HG03060 (cell line): ENCODE measurements around the gene FTO.

ENCODE experiments used
- ATAC-seq: cut with Tn5 transposase; IDR thresholded peaks from one replicate; pipeline ENCODE4 v1.9.1; 2021; ENCODE audit warnings: low read depth, moderate number of reproducible peaks; ENCODE audit not compliant: unreplicated experiment

The FTO gene

DNA sequence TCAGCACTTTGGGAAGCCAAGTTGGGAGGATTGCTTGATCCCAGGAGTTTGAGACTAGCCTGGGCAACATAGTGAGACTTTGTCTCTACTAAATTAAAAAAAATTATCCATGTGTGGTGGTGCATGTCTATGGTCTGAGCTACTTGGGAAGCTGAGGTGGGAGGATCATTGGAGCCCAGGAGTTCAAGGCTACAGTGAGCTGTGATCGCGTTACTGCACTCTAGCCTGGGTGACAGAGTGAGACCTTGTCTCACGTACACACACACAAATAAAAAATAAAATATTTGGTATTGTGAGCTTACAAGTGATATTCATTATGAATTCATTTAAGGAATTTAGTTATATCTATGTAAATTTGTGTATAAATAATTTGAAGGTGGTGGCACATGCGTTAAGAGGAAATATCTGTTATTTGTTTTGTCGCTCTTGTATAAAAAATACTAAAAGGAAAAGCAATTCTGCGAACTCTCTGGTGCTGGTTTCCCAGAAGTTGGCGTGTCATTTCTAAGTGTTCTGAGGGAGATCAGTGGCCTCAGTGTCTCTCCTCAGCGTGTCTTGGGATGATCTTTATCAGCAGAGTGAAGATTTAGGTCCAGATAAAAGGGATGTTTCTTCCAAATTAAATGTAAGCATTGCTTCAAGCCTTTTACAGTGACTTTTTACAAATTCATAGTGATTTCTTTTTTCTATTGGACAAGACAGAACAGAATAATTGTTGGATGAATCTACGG is 187.6 kb downstream of the FTO start:
- ATAC-seq, result no peak

DNA sequence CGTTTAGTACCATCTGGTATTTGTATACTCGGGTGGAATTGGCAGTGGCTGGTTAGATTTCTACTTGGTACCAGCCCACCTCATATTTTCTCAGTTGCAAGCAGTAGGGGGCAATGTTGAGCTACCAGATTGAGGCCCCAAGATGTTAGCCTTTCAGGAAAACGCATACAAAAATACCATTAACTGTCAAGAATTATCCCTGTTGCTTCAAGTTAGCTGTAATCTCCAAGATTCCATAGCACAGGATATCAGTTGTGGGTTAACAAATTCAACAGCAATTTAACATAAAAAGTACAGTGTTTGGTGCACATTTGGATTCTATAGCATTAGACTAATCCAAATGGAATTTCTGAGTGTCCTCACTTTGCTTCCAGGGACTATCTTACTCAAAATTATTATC is 188.2 kb downstream of the FTO start:
- ATAC-seq, result no peak

DNA sequence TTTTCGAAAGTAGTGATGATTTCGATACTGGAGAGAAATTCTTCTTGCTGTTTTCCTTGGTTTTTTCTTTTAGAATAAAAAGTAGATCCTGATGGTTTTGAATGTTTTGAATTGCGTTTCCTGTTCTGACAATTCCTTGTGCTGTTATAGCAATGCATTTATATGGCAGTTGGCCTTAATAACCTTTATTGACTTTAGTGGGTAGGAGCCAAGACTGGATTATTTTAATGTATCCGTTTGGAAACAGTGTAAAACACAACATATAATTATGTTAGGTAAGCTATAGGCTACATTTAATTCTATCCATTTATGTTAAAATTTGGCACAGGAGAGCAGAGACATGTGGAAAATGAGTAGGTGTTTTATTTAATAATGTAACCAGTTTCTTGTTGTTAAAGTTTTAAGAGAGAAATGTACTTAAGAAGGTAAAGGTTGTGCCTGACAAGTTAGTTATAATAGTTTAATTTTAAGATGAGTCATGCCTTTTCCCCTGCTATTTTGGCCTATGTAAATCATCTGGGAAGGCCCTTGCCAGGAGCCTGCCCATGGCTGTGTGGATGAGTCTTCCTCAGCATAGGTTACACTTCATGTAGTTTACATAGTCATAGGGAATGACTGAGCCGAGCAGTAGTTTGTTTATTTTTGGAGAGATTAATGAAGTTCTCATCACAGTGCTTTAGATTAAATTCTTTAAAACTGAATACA is 189.9 kb downstream of the FTO start:
- ATAC-seq, result no peak

DNA sequence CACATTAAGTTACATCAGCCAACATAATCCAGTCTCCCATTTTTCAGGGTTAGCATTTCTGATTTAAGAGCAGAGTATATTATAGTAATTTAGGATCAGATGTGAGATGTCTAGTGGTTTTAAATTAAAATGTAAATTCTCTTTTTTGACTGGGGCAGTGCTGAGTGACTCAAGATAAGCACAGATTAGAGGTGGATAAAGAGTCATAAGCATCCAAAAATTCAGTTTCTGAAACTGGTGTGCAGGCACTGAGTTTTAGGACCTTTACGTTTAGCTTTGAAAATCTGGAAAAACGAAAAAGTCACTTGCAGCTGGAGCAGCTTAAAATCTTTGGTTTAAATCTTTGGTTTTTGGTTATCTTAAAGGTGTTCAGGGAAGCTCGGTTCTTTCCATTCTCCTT is 190.7 kb downstream of the FTO start:
- ATAC-seq, result no peak

DNA sequence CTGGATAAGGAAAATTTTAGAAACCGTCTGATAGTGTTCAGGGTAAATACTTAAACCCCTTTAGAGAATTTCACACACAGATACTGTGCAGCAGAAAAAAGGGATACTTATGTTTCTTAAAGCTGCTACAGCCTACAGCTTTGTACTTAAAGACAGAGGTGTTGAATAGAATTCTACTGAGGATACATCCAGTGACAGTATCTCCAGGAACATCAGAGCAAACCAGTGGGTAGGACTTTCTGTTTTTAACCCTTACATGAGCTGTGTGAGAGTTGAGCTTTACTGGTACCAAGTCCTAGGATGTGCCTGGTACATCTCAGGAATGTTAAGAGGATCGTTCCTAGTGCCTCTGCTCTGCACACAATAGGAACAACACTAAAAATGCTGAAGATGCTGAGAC is 191.5 kb downstream of the FTO start:
- ATAC-seq, result no peak

DNA sequence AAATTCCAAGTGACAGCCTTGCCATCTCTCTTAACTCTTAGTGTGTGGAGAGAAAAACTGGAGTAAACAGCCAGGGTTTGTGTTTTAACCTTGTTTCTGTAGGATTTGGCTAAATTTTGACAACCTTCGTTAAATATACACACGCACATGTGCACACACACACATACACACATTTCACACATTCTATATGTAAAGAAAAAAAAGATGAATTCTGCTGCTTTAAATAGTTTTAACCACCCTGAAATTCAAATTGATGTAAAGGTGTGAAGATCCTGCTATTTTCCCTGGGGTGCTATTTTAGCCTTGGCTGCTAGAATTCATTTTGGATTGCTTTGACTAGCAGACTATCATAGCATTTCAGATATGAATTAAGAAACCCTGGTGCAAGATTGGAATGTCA is 191.9 kb downstream of the FTO start:
- no peak for ATAC-seq

DNA sequence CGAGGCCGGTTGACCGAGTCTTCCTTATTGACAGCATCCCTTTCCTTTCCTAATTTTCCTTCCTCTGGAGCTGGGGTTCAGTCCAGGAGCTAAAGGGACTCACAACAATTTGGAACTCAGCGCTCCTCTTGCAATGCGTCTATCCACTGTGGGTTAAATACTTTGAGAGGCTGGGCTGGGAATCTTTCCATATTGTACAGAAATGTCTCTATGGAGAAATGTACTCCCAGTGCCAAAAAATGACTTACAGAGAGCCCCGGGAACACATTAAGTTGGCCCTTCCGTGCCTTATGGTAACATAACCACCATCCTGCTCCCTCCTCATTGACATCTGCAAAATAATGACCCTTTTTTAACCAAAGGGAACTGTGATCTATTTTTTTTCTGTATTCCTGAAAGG is 192.8 kb downstream of the FTO start:
- no peak for ATAC-seq

DNA sequence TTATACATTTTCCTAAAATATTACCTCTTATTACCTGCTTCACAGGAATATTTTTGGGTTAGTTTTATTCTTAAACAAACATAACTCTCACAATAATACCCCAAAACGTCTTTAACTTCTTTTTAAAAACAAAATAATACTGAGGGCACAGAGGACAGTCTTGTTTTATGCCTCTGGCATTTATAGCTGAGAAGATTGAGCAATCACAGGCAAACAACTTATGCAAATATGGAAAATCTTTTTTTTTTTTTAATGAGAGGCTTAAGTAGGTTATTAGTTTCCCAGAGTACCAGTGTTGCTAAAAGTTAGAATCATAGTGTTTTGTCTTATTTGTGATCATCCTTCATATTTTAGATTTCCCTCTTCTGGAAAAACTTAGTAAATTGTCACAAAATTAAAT is 195.0 kb downstream of the FTO start:
- no peak for ATAC-seq

DNA sequence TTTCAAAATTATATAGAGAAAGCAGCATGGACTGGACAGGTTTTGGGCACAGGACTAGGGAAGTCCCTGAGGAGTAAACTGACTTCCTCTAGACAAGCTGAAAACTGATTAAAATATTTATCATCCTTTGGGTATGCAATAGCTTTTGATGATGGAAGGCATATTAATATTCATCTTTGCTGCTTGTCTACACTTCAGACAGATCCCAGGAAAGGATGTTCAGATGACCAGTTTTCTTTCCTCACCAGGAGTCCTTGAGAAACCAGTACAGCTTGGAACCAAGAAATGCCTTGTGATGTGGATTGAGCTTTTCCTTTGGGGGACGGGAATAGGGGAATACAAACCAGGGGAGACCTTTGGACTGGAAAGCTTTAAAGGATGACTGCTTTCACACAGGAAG is 195.5 kb downstream of the FTO start:
- ATAC-seq, result no peak

DNA sequence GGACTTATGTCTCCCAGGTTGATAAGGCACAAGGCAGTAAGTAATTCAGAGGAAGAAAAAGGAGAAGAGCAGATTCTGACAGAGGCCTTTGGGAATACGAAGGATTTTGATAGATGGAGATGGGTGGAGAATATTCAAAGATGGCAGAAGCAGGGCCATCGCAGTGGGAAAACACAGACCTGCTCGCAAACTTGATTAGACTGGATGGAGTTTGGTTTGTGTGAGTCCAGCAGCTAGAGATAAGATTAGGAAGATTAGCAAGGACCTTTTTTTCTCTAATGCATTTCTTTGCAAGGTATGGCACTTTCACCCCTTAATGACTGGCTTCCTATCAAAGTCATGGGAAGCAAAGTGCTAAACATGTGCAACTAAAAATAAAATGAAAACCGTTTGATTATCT is 196.7 kb downstream of the FTO start:
- ATAC-seq, result no peak

DNA sequence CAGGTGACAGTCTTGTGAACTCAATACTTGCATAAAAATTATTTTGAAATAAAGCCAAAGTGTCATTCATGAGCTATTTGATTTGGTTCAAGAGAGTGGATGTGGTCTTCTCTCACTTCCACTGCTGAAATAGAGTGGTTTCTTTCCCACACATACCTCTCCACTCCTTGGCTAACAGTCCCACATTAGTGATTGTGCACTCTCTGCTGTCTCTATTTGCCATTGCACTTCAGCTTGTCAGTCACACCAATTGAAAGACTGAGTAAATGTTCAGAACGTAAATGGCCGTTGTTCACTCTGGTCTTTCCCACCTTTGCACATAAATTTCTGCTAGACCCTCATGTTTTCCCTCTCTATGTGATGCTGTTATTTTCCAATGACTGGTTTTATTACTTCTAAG is 197.5 kb downstream of the FTO start:
- ATAC-seq, result no peak

DNA sequence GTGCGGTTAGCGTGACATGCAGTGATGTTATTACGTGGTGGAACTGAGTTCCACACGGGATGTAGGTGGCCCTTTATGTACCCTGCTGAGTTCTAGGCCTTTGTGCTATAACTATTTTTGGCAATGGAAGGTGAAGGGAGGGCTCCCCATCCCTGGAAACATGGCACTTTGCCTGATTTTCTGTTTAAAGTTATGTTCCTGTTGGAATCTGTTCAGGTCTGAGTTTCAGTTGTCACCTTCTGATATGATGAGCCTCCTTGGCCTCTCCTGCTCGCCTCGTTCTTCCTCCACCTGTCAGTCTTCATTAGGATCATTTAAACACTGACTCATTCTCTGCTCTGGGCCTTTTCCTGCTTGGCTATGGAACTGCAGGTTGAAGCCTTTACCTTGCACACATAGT is 200.6 kb downstream of the FTO start:
- no peak for ATAC-seq

DNA sequence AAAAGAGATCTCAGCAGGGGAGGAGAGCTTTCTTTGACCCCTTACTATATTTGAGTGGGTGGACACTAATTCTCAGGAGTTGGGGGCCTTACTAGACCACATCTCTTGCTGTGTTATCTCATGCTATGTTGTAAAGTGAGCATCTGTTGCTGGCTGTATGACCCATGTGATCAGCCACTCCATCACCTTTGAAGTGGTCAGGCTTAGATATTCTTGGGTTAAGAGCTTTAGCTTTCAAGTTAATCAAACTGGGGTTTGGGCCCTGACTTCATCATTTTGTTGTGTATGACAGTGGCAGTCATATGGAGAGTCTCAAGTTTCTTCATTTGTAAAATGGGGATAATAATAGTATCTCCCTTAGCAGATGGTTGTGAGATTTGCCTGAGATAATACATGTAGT is 201.1 kb downstream of the FTO start:
- no peak for ATAC-seq

DNA sequence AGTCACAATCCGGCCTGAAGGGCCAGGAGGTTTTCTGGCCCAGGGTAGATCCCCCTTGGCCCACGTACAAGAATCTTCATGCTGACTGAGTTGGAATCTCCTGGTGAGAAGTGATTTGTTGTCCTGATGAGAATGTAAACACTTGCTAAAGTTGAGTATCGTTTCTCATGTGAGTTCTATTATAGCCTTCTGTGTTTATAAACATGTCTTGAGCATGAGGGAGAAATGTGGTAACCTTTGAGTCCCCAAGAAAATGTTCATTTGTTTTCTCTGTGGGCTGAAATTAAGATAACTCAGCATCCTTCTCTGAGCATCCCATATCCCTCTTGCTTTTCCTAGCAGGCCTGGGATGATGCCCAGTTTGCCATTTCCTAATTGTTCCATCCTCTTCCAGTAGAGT is 204.8 kb downstream of the FTO start:
- ATAC-seq, result no peak

DNA sequence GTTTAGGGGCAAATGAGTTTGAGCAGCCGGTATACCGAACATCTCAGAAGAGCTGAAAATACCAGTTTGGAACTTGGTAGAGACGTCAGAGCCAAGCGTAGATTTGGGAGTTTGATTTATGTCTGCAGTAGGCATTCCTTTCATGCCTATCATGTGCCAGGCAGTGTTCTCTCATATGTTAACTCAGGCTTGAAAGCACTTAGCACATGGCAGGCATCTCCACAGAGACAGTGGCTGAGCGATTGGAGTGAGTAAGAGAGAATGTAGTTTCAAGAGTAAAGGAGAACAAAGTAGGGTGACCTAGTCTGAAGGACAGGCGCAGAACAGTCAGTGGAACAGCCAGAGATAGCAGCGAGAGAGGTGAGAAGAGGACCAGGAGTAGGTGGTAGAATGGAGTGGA is 207.0 kb downstream of the FTO start:
- no peak for ATAC-seq

DNA sequence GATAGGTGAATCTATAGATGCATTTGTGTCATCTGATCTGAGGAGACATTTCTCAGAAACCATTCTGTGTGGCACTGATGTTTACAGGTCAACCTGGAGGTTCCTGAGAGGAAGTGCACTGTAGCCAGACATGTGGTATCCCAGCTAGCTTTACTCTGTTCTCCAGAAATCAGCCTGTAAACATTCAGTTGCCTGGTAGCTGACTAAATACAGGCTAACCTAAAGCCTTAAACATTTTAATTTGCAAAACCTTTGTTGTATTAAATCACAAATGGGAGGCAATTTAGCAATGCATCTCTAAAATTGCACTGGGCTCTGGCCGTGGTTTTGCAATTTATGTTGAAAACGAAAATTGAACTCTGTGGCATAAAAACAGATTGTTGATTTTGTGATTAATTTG is 207.6 kb downstream of the FTO start:
- ATAC-seq, result no peak

DNA sequence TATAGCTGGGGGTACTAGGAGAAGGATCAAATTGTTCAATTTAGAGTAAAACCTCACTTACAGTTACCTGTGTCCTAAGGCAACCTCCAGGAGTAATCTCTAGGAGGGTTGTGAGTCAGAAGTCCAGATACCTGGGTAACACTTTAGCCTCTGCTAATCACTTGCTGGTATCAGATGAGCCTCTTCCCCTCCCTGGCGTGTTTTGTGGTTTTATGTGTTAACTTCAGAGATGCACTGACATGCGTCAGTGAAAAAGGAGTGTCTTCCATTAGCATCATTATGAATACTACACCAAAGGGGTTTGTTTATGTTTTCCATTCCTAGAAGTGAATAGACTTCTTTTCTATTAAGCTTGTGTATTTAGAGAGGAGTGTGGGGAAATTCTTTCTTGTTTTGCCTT is 208.2 kb downstream of the FTO start:
- ATAC-seq, result no peak

DNA sequence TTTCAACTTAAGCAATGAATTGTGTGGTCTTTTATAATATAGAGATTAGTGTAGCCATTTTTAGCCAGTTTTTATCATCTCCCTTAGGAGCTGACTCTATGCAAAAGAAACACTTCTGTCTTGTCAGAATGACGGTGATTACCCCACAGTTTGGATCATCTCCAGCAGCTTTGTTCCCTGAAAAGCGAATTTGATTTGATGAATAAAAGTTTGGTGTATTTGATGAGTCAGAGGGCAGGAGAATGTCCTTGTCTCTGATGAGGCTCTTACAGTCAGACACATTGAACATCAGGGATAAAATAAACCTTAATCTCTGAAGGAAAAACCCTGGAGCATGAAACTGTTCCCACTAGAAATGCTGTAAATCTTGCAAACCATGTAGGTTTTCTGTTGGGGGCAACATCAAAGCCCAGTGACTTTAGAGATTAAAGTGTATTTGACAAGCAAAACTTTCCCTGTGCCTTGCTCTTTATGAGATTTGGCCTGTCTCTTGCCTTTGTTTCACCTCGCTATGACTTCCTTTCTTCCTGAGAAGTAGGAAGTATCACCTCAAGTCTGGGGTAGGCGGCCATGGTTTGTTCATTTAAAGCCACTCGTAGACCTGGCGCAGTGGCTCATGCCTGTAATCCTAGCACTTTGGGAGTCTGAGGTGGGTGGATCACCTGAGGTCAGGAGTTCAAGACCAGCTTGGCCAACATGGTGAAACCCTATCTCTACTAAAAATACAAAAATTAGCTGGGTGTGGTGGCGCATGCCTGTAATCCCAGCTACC is 209.3 kb downstream of the FTO start:
- no peak for ATAC-seq

DNA sequence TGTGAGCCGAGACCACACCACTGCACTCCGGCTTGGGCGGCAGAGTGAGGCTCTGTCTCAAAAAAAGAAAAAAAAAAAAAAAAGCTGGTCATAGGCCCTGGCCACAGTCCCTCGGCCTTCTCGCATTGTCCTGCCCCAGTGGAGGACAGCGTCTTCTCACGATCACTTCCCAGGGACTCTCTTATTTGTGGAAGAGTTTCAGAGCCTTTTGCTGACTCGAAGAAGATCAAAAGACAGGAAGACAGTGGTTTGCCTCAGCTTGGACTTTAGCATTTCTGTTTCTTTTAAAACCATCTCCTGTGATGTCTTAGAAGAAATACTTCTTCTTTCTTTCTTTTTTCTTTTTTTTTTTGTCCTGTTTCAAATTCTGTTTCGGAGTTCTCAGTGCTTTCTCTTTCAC is 210.0 kb downstream of the FTO start:
- ATAC-seq, result no peak

DNA sequence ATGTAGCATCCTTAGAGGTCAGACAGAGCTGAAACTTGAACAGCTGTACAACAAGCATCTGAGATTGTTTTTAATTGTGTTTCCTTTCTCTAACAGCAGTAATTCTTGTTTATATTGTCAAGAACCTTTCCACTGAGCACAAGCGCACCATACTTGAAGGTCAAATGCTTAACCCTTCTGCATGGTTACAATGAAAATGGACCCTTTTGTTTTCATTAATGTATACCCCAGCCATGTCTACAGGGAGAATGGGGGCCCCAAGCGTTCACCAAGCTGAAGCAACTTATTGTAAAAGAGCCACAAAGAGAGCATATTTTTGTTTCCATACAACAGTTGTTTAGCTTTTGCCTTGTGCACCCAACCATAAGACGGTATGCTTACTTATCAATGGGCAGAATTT is 210.8 kb downstream of the FTO start:
- ATAC-seq, result no peak

DNA sequence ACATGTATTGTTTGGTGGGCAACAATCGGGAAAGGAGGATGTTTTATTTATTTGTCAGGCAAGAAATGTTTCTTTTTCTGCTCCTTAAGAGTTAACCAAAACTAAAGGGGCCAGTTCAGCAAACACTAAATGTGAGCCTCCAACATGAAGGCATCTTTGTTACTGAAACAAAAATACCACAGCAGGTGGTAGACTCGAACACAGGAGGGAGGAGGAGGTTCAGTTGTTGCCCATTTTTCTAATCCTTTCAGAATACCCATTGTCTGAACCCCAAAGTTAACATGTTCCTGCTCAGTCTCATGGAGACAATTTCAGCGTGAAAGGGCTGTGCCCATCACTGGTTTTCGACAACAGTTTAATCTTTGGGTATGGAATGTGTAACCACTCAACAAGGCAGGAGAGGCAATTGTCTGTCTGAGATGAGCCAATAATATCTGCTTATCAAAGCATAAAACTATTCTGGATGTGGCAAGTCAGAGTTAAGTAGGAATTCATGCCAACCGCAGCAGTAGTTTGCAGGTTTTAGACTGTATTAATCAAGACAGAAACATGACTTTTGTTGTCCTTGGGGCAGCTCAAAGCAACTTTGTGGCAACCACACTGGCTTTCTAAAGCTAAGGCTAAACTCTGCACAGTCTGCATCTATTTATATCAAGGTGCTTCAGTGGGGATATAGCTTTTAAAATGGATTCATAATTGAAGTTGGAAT is 211.7 kb downstream of the FTO start:
- ATAC-seq, result no peak
